Measurements from ENCODE around the gene TNNI2.
A peak's percentile ranks its signal among the peaks of the same experiment; 100 is the strongest.

The TNNI2 gene

DNA sequence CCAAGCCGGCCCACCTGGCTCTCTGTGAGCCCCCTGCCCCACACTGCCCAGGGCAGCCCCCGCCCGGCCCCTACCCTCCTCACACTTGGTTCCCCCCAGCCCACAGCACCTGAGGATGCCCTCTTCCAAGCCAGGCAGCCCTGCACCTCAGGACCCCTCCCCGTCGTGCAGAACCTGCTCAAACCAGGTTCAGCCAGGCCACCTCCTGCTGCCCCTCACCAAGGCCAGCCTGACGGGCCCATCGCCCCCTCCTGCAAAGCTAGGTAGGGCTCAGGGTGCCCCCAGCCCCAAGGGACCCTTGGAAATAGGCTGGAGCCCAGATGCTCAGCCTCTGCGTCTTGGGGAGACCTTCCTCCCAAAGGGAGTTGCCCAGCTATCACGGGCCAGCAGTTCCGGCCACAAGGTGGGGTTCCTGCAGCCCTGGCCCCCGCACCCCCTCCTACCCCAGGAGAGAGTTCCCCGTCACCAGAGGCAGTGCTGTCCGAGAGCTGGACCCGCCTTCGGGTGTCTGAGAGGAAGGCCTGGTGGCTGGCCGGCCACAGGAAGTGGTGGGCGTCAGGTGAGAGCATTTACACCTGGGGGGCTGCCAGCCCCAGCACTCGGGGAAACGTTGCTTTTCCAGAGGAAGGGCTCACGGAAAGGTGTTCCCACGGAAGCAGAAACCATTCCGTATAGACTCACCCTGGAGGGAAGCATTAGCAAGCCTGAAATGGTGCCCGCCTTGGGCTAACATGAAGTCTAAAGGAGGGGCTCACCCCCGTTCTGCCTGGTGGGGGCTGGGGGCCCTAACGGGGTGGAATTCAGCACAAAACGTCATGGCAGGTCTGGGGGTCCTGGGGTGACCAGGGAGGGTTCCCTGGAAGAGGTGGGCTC, 7.2 kb upstream of the TNNI2 start:
- no peak overlapping the region for H3K4me3 ChIP-seq (ENCODE audit: low read length)

DNA sequence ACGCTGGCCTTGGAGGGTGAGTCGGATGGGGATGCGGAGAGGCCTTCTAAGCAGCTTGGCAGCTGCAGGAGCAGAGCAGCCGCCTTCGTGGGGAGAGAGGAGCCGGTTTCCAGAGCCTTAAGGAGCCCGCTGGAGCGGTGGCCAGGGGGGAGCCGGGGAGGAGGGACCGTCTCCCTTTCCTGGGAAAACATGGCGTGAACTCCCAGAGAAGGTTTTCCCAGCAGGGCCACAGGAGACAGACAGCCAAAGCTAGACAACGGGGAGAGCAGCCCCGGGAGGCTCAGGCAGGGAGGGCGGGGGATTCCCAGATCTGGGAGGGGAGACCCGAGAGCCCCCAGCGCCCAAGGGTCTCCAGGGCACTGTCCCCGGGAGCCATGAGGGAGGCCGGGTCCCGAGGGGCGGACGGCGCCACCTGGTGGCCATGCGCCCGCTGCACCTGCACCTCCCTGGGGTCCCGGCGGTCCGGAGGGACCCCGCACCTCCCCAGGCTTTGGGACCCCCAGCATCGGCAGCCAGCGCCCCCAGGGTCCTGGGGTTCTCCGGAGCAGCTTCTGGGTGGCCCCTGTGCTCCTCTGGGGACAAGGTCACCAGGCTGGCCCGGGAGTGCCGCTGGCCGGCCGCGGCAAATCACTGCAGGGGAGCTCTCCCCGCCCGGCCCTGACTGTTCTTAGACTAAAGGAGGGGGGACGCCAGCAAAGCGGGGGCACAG, 6.4 kb upstream of the TNNI2 start:
- H3K4me3 ChIP-seq (ENCODE audit: low read length) = no peak overlapping the region
- no peak for DNase-seq (ENCODE audit: low read depth, low spot score)

More for the DNA sequence above, 7.2 kb upstream of the TNNI2 start:
- no peak for DNase-seq (ENCODE audit: low read depth, low spot score)

DNA sequence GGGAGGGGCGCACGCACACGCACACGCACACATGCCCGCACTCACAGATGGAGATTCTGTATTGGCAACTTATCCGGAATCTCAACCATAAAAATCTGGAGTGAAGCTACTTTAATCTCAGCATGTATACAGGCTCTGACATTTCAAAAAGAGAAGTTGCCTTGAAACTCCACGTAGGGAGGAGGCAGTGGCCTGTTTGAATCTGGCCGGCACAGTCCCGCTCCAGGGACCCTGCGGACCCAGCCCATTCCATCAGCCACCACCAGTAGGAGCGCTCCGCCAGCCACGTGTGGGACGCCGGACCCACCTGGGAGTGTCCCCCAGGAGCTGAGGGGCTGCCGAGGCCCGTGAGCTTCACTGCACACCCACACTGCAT, 5.9 kb upstream of the TNNI2 start:
- no peak overlapping the region for H3K4me3 ChIP-seq (ENCODE audit: low read length)
- no peak for DNase-seq (ENCODE audit: low read depth, low spot score)

DNA sequence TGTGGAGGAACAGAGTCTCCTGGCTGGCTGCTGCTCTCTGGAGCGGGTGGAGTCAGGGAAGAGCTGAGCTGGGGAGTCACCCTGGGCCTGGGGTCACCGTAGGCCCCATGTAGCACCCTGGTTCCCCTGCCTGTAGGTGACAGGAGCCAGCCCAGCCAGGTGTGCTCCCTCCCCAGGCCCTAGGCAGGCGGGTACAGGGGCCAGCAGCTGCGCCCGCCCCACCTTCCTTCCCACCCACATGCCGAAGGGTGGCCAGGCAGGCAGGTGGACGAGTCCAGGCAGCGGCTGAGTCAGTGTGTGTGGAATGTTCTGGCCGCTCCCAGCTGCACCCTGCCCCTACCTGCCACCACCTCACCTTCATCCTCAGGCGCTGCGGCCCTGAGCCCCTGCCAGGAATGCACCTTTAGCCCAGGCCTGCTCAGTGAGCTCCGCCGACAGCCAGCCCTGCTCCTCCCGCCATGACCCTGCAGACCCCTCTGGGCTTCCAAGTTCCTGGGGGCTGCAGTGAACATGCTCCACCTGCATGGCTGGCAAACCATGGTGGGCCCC, 4.6 kb upstream of the TNNI2 start:
- H3K4me3 ChIP-seq (ENCODE audit: low read length) = no peak overlapping the region
- no peak for DNase-seq (ENCODE audit: low read depth, low spot score)

DNA sequence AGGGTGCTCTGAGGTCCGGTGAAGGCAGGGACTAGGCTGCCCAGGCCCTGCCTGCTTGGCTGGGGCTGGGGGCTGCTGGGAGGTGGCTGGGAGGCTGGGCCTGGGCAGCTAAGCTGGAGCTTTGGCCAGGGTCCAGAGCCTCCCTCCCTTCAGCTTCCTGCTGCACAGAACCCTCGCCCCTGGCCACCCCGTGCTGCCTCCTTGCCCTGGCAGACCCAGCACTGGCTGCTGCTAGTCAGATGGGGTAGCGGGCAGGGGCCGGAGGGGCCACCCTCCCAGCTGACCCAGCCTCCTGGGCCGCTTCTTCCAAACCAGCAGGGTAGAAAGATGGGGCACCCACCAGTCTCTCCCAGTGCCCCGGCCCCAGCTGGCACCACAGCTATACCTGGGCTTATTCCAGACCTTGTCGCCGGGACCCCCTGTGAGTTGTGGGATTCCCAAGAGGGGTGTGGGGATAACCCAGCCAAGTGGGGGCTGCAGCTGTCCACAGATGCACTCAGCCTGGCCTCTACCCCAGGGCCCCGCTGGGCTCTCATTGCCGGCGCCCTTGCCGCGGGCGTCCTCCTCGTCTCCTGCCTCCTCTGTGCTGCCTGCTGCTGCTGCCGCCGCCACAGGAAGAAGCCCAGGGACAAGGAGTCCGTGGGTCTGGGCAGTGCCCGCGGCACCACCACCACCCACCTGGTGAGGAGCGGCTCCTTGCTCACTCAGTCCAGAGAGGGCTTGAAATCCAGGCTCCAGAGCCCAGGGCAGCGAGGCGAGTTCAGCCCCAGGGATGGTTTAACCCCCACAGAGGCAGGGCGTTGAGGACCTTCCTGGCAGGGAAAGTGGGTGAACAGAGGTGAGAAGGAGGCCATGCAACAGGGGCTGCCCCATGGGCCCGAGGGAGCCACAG, 3.8 kb upstream of the TNNI2 start, which contains the start of gene SYT8:
Gene SYT8, plus strand, starts transcription at position 212 of the 892 bp plus-strand sequence. Its CDS starts 116 bp downstream, at position 328.
- H3K4me3 ChIP-seq (ENCODE audit: low read length) = no peak within 1 kb of the TSS
- no peak for DNase-seq (ENCODE audit: low read depth, low spot score)

DNA sequence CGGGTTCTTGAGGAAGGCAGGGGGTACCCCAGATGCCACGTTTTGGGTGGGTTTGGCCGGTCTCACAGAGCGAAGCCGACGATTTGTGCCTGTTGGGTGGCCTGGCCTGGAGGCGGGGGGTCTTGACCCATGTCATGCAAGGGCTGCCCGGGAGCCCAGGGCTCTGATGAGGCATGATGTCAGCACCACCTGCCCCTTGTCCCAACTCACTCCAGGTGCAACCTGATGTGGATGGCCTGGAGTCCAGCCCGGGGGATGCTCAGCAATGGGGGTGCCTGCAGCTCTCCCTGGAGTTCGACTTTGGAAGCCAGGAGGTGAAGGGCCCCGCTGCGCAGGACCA, 3.1 kb upstream of the TNNI2 start:
- no peak for DNase-seq (ENCODE audit: low read depth, low spot score)
- H3K4me3 ChIP-seq (ENCODE audit: low read length) = no peak overlapping the region

DNA sequence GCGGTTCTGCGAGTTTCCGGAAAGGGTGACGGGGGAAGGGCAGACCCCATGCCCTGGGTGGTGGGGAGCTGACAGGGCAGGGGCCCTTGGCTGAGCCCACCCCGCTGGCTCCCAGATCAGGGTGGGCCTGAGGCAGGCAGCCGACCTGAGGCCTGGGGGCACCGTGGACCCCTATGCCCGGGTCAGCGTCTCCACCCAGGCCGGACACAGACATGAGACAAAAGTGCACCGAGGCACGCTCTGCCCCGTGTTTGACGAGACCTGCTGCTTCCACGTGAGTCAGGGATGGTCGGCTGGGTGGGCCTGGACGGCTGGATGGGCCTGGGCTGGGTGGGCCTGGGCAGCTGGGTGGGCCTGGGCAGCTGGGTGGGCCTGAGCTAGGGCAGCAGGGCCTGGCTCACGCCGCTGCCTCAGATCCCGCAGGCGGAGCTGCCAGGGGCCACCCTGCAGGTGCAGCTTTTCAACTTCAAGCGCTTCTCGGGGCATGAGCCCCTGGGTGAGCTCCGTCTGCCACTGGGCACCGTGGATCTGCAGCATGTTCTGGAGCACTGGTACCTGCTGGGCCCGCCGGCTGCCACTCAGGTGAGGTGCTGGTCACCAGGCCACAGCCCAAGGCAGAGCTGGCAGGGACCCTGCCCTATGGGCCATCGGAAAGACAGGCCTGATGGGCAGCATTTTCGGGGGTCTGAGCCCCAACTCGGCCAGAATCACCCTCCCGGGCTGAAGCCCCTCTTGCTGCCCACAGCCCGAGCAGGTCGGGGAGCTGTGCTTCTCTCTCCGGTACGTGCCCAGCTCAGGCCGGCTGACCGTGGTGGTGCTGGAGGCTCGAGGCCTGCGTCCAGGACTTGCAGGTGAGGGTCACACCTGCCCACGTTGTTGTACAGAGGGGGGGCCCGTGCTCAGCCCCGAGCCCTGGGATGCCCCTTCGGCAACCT, 2.5 kb upstream of the TNNI2 start:
- DNase-seq (ENCODE audit: low read depth, low spot score) = no peak
- no peak overlapping the region for H3K4me3 ChIP-seq (ENCODE audit: low read length)

DNA sequence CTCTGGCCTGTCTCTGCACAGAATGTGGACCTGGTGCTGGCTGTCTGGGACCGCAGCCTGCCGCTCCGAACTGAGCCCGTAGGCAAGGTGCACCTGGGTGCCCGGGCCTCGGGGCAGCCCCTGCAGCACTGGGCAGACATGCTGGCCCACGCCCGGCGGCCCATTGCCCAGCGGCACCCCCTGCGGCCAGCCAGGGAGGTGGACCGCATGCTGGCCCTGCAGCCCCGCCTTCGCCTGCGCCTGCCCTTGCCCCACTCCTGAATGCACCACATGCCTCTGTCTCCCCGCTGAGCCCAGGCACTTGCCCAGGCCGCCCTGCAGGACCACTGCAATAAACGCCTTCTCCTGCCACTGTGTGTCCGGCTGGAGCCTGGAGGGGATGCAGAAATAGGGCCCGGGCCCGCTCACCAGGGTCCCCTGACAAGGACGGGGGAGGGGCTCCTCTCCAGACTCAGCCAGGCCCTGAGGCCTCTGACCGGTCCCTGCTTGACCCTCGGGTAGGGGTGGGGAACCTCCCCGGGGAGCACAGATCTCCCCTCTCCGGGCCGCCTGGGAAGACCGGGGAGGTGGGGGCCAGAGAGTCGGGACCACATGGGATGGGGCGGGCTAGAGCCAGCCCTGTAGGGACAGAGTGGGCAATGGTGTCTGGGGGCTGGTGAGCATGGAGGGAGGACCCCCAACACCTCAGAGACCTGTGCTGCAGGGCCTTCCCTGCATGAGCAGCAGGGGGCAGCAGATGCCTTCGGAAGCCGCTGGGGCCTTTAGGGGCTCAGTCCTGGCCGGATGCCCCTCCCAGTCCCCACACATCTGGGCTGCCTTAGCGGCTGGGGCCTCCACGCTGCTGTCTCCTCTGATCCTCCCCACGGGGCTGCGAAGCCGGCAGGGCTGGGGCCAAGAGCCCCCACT, 1.4 kb upstream of the TNNI2 start:
- peak; percentile 42 for DNase-seq (ENCODE audit: low read depth, low spot score)
- H3K4me3 ChIP-seq (ENCODE audit: low read length) = no peak overlapping the region

DNA sequence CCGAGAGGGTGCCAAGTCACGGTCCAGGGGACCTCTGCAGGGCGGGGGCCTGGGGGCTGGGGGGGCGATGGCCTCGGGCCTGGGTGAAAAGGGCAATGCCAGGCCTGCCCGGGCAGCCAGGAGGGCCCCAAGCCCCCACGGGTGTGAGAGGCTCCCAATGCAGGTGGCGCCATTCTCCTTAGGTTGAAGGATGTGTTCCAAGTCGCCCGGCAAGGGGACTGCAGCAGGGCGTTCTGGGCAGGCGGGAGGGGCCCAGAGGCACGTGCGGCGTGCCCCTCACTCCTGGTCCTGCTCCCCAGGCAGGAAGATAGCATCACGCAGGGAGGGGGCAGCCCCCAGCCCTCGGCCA, 730 bp upstream of the TNNI2 start:
- no peak overlapping the region for H3K4me3 ChIP-seq (ENCODE audit: low read length)
- no peak for DNase-seq (ENCODE audit: low read depth, low spot score)

DNA sequence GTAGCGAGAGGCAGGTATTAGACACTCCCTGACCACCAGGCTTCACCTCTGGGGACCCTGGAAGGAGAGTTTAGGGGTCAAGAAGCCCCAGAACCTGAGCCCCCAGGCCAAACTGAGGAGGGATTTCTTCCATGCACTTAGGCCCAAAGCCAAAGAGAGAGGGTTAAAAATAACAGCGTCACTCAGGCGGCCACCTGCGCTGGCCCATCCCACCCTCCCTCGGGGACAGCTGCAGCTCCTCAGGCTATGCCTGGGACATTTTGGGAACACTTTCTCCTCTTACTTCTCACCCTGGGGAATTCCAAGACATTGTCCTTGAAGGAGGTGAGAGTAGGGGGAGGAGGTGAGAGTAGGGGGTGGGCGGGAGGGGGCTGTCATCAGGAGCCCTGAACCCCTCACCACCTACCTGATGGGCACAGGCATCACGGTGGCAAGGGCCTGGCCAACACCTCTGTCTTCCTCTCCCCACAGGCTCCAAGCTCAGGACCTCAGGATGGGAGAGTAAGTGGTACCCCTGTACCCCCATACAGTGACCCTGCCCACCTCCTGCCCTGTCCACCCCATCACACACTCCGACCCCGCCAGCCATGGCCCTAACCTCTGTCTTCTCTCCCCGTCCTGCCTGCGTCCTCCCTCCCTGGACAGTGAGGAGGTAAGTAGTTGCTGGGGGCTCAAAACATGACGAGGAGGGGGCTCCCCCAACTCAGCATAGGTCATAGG, 583 bp downstream of the TNNI2 start:
- no peak for DNase-seq (ENCODE audit: low read depth, low spot score)
- no peak overlapping the region for H3K4me3 ChIP-seq (ENCODE audit: low read length)

DNA sequence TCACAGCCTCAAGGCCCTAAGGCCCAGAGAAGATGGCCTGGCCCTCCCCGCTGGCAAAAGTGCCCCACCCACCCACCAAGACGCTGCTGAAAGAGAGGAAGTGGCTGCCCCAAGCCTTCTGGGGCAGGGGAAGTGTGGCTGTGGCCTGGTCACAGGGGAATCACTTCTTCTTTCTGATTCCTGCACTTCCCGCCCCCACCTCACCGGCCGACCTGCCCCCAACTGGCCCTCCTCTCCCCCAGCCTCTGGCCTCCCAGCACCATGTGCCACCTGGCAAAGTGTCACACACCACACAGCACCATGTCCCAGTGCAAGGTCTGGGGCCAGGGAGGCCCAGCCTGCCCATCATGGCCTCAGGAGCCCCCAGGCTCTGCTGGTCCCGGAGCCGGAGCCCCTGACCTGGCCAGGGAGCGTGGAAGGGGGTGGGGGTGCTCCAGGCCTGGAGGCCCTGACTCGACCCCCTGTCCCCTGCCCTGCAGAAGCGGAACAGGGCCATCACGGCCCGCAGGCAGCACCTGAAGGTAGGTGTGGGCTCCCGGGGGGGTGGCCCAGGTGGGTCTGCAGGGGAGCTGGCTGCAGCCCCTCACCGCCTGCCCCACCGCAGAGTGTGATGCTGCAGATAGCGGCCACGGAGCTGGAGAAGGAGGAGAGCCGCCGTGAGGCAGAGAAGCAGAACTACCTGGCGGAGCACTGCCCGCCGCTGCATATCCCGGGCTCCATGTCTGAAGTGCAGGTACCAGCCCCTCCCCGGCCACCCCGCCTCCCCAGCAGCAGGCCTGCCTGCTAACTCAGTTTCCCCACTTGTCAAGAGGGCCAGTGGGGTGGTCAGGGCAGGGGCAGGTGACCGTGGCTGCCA, 1.4 kb downstream of the TNNI2 start:
- DNase-seq (ENCODE audit: low read depth, low spot score) = no peak
- H3K4me3 ChIP-seq (ENCODE audit: low read length) = no peak overlapping the region

DNA sequence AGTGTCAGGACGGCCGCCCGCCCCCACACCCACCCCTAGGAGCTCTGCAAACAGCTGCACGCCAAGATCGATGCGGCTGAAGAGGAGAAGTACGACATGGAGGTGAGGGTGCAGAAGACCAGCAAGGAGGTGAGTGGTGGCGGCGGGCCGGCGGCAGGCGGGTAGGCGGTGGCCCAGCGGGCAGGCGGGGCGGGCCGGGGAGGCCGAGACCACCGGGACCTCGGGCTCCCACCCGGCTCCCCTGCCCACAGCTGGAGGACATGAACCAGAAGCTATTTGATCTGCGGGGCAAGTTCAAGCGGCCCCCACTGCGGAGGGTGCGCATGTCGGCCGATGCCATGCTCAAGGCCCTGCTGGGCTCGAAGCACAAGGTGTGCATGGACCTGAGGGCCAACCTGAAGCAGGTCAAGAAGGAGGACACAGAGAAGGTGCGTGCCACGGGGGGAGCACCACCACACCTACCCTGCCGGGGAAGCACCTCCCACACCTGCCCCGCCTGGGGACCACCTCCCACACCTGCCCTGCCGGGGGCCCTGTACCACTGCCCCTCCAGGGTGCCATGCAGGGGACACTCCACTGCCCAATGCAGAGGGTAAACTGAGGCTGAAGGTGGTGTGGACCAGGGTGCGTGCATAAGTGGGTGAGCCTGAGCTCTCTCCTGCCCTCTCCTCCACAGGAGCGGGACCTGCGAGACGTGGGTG, 2.1 kb downstream of the TNNI2 start:
- no peak overlapping the region for H3K4me3 ChIP-seq (ENCODE audit: low read length)
- no peak for DNase-seq (ENCODE audit: low read depth, low spot score)

DNA sequence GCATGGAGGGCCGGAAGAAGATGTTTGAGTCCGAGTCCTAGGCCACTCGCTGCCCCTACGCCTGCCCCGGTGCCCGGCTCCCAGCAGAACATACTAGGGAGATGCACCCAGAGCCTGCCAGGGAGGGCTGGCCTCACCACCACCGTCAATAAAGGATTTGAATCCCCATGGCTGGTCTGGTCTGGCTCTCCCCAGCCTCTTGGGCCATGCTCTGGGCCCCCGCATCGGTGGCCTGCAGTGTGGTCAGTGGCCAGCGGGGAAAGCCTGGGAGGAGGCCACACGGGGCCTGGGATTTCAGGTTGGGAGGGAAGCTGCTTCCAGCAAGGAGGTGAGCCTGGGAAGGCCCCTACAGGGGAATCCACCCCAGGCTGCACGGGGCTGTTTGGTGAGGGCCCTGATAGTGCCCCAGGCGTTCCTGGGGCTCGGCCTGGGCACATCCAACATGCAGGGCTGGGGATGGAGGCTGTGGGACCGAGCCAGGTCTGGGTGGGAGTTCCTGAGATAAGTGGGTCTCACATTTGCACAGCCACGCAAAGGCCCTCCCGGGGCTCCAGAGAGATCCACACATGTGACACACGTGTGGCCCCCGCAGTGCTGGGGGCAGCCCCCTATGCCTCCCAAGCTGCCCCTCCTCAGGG, 2.8 kb downstream of the TNNI2 start:
- DNase-seq (ENCODE audit: low read depth, low spot score) = no peak

DNA sequence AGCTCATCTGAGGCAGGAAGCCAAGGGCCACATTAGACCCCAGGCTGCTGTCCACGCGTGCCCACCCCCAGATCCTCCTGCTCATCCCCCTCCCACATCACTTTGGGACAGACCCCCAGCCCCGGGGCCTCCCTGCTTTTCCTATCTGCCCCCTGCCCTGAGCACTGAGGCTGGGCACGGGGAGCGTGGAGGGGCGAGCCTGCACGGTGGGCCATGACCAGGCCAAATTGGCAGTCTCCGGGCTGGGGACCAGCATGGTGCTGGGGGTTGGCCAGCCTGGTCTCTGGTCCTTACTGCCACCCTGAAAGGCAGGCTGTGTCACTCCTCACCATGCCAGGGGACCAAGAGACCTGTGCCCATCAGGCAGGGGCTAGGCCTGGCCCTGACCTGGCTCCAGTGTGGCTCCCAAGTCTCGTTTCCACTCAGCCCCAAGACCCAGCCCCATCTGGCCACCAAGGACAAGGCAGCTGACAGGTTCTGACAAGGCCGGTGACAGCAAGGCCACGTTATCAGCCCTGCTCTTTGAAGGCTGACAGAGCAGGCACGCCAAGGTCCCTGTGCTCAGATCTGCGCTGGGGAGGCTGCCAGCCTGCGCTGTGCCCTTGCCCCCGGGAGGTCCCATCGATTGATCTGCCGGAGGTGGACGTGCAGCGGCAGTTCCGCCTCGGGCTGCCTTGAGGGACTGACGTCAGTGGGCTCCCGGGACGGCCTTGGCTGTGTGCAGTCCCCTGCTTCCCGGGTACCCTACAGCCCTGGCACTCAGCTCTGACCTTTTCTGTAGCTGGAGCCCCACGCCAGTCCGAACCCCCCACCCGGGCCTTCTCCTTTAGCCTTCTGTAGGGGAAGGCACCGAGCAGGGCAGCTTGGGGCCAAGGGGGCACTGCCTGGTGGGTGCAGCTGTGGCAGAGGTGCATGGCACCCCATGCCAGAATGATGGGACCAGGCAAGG, 3.6 kb downstream of the TNNI2 start:
- H3K4me3 ChIP-seq (ENCODE audit: low read length) = no peak overlapping the region
- DNase-seq (ENCODE audit: low read depth, low spot score) = no peak

More for the DNA sequence above, 2.8 kb downstream of the TNNI2 start:
- no peak overlapping the region for H3K4me3 ChIP-seq (ENCODE audit: low read length)

All from Jurkat, Clone E6-1 (cell line).